K562 (cell line): ENCODE measurements around the gene IMMP2L. TPM values are rescaled to one million over a fixed set of nuclear protein-coding genes. Genes with fewer than 3 reads are reported as not detected.

Source experiments
- CCAR2 ChIP-seq: fragments of 200-400 bp; formaldehyde crosslinking; IDR thresholded peaks from 2 replicates; pipeline ENCODE4 v1.6.1; 2017; ENCODE audit warnings: mild to moderate bottlenecking, low read depth, low read length
- CEBPB ChIP-seq: fragments of 450-650 bp; IDR thresholded peaks from 2 replicates; pipeline ENCODE4 v1.6.1; 2016; ENCODE audit warnings: missing genetic modification characterization, missing compliant biosample characterization
- GABPB1 ChIP-seq: sonication (generic); formaldehyde crosslinking; IDR thresholded peaks from 2 replicates; pipeline ENCODE4 v1.8.0; 2022; ENCODE audit warnings: mild to moderate bottlenecking, missing genetic modification reagents
- HCFC1 ChIP-seq: IDR thresholded peaks from 2 replicates; pipeline ENCODE4 v1.6.1; 2012; ENCODE audit warnings: low read depth, low read length, improper control_type of control experiment
- HDAC3 ChIP-seq: fragments of 450-650 bp; IDR thresholded peaks from 2 replicates; pipeline ENCODE4 v1.6.1; 2018; ENCODE audit warnings: borderline replicate concordance, mild to moderate bottlenecking, moderate library complexity; ENCODE audit not compliant: partially characterized antibody
- HLTF ChIP-seq: fragments of 450-650 bp; IDR thresholded peaks from 2 replicates; pipeline ENCODE4 v1.6.1; 2016
- MYBL2 ChIP-seq, 2 experiments: fragments of 450-650 bp in 1 of 2; sonication (generic) in 1 of 2; formaldehyde crosslinking in 1 of 2; IDR thresholded peaks; 2 replicates each; pipeline versions ENCODE4 v1.6.1 to v1.8.1; 2017 to 2022; ENCODE audit warnings: borderline replicate concordance in 1 of 2, inconsistent platforms in 1 of 2, low read depth in 1 of 2, mild to moderate bottlenecking in 1 of 2, missing genetic modification reagents in 1 of 2, moderate library complexity in 1 of 2
- NR0B1 ChIP-seq: fragments of 450-650 bp; IDR thresholded peaks from one replicate; pipeline ENCODE4 v1.6.1; 2018; ENCODE audit warnings: mild to moderate bottlenecking, moderate library complexity; ENCODE audit not compliant: partially characterized antibody
- POLR2AphosphoS5 ChIP-seq: IDR thresholded peaks from 2 replicates; pipeline ENCODE4 v1.6.1; 2011; ENCODE audit warnings: mild to moderate bottlenecking, low read depth, low read length, moderate library complexity; ENCODE audit not compliant: control insufficient read depth, insufficient read depth
- RBFOX2 ChIP-seq: fragments of 200-400 bp; formaldehyde crosslinking; IDR thresholded peaks from 2 replicates; pipeline ENCODE4 v1.6.1; 2017; ENCODE audit warnings: low read depth, mild to moderate bottlenecking, low read length, moderate library complexity
- STAT6 ChIP-seq: sonication (generic); formaldehyde crosslinking; IDR thresholded peaks from 2 replicates; pipeline ENCODE4 v1.8.1; 2023; ENCODE audit warnings: mild to moderate bottlenecking, missing genetic modification reagents
- TEAD2 ChIP-seq: fragments of 450-650 bp; IDR thresholded peaks from 2 replicates; pipeline ENCODE4 v1.6.1; 2016; ENCODE audit warnings: missing genetic modification characterization, control low read depth, missing compliant biosample characterization
- USF2 ChIP-seq: sonication (generic); formaldehyde crosslinking; IDR thresholded peaks from 2 replicates; pipeline ENCODE4 v1.5.0; 2020; ENCODE audit warnings: missing genetic modification reagents
- XRCC3 ChIP-seq: fragments of 450-650 bp; IDR thresholded peaks from 2 replicates; pipeline ENCODE4 v1.6.1; 2017; ENCODE audit warnings: mild to moderate bottlenecking, moderate library complexity
- XRCC4 ChIP-seq: IDR thresholded peaks from one replicate; pipeline ENCODE4 v1.6.1; 2011; ENCODE audit not compliant: insufficient read depth, insufficient read length; ENCODE audit errors: extremely low read depth
- ZKSCAN1 ChIP-seq: fragments of 150-350 bp; IDR thresholded peaks from 2 replicates; pipeline ENCODE4 v1.6.1; 2016; ENCODE audit warnings: low read depth, low read length
- ZNF316 ChIP-seq: fragments of 450-650 bp; IDR thresholded peaks from 2 replicates; pipeline ENCODE4 v1.6.1; 2016
- ZNF592 ChIP-seq: fragments of 450-650 bp; IDR thresholded peaks from 2 replicates; pipeline ENCODE4 v1.6.1; 2017; ENCODE audit warnings: antibody characterized with exemption, mild to moderate bottlenecking
- ZNF695 ChIP-seq: fragments of 450-650 bp; formaldehyde crosslinking; IDR thresholded peaks from 2 replicates; pipeline ENCODE4 v1.4.0; 2020; ENCODE audit warnings: mild to moderate bottlenecking, moderate library complexity
- ZNF766 ChIP-seq: fragments of 200-800 bp; sonication (Bioruptor generic); conservative IDR thresholded peaks from 2 replicates; pipeline ENCODE4 v1.6.1; 2016; ENCODE audit warnings: missing genetic modification characterization, missing compliant biosample characterization
- polyA plus RNA-seq, 8 experiments: library from polyadenylated mRNA; depleted of rRNA in 4 of 8; stranded (reverse) in 5 of 8; unstranded in 3 of 8; fragments of >200 nt; fragmentation: Nextera tagmentation in 2 of 8; fragmentation: Illumina TruSeq in 1 of 8; extraction: Ambion mirVana in 2 of 8; extraction: Trizol in 1 of 8; gene quantifications; 2 replicates each; pipeline versions ENCODE4 v1.2.1 to v1.2.3, GENCODE V29; 2011 to 2014; ENCODE audit warnings: inconsistent platforms in 1 of 8, missing spikeins in 1 of 8
- total RNA-seq, 7 experiments: library from RNA; depleted of rRNA in 6 of 7; stranded (reverse); fragments of >200 nt in 6 of 7; fragmentation: Illumina TruSeq in 2 of 7; extraction: Trizol in 2 of 7; gene quantifications; 2 replicates each; pipeline versions ENCODE4 v1.2.1 to v1.2.3, GENCODE V29; 2011 to 2021; ENCODE audit warnings: low replicate concordance in 1 of 7

The IMMP2L gene
- total and polyA plus RNA-seq, 9 of the 15 experiments (the other 6 are each of a cell fraction or from before 2014, with no cell fraction given) = 29.7 to 116 (median 53.0) TPM

- TF ChIP-seq ZNF592 (peak; percentile 82), USF2 (CRISPR knock-in tag) (no peak), ZNF766 (no peak), XRCC3 (no peak), TEAD2 (no peak), MYBL2 (IDR thresholded peaks at IDR 0.05; ENCODE audit: low read depth) (peak; percentile 59), MYBL2 (CRISPR knock-in tag; IDR thresholded peaks at IDR 0.05; ENCODE audit: borderline replicate concordance) (no peak), HCFC1 (no peak), ZNF316 (peak; percentile 97), ZNF695 (CRISPR knock-in tag) (no peak), POLR2AphosphoS5 (no peak), STAT6 (CRISPR knock-in tag) (no peak), GABPB1 (CRISPR knock-in tag) (no peak), HDAC3 (peak; percentile 32), CEBPB (no peak), CCAR2 (no peak), ZKSCAN1 (no peak), HLTF (no peak), XRCC4 (no peak), NR0B1 (no peak), RBFOX2 (no peak)
These were observed 75.7 kb downstream of the IMMP2L start (continued) for GRCh38 chr7:111486472-111487142.
